SK-N-SH (cell line): ENCODE results near the gene NANOS2. TPM values are rescaled to one million over a fixed set of nuclear protein-coding genes. Genes with fewer than 3 reads are reported as not detected.

Experiments
- CTCF ChIA-PET: fragments of 300-600, 350-600 bp; formaldehyde crosslinking; extraction: SDS; loops from one replicate; lab custom pipeline; 2021; lab: Yijun Ruan, JAX
- POLR2A ChIA-PET: fragments of 350-600 bp; sonication (Branson Sonifier 250); formaldehyde crosslinking; extraction: SDS; loops from one replicate; lab custom pipeline; 2020; ENCODE audit warnings: antibody characterized with exemption, inconsistent platforms; lab: Yijun Ruan, JAX
- DNase-seq: peaks from one replicate; pipeline ENCODE4 v3.0.0; 2012
- H2AFZ ChIP-seq: fragments of 200-600 bp; sonication (generic); 2 replicates; pipeline ENCODE4 v1.8.1; 2016; ENCODE audit warnings: antibody characterized with exemption, mild to moderate bottlenecking, low read depth
- H3F3A ChIP-seq: fragments of 200-600 bp; sonication (generic); replicated peaks from 2 replicates; pipeline ENCODE3; 2016; ENCODE audit warnings: antibody characterized with exemption, mild to moderate bottlenecking; ENCODE audit not compliant: insufficient read depth
- H3K27ac ChIP-seq, 2 experiments: fragments of 200-500 bp in 1 of 2; fragments of 200-600 bp in 1 of 2; sonication (Bioruptor generic) in 1 of 2; sonication (generic), shearing (Covaris generic) in 1 of 2; 2 replicates each; pipeline versions ENCODE4 v1.5.1 to v1.6.1; 2014 to 2016; ENCODE audit warnings: low read depth in 2 of 2, inconsistent platforms in 1 of 2, low read length in 1 of 2, mild to moderate bottlenecking in 1 of 2, mixed read lengths in 1 of 2
- H3K27me3 ChIP-seq: fragments of 200-600 bp; sonication (generic), shearing (Covaris generic); 2 replicates; pipeline ENCODE4 v1.6.1; 2016; ENCODE audit warnings: mixed run types; ENCODE audit not compliant: insufficient read depth
- H3K36me3 ChIP-seq, 2 experiments: fragments of 200-500 bp in 1 of 2; fragments of 200-600 bp in 1 of 2; sonication (Bioruptor generic) in 1 of 2; sonication (generic) in 1 of 2; replicated peaks in 1 of 2; 2 replicates each; pipeline versions ENCODE3 to v1.5.1; 2014 to 2016; ENCODE audit warnings: low read length in 1 of 2, mild to moderate bottlenecking in 1 of 2; ENCODE audit not compliant: insufficient read depth in 2 of 2, control insufficient read depth in 1 of 2
- H3K4me1 ChIP-seq, 2 experiments: fragments of 200-500 bp in 1 of 2; fragments of 200-600 bp in 1 of 2; sonication (Bioruptor generic) in 1 of 2; sonication (generic), shearing (Covaris generic) in 1 of 2; 2 replicates each; pipeline versions ENCODE4 v1.5.1 to v1.6.1; 2014 to 2016; ENCODE audit warnings: low read depth in 1 of 2, low read length in 1 of 2, mixed run types in 1 of 2; ENCODE audit not compliant: insufficient read depth in 2 of 2, control insufficient read depth in 1 of 2
- H3K4me2 ChIP-seq: fragments of 200-600 bp; sonication (generic), shearing (Covaris generic); 2 replicates; pipeline ENCODE4 v1.6.1; 2017; ENCODE audit warnings: mixed run types
- H3K4me3 ChIP-seq, 2 experiments: fragments of 200-500 bp in 1 of 2; fragments of 200-600 bp in 1 of 2; sonication (Bioruptor generic) in 1 of 2; sonication (generic), shearing (Covaris generic) in 1 of 2; 2 replicates each; pipeline versions ENCODE4 v1.5.1 to v1.8.1; 2014 to 2016; ENCODE audit warnings: low read depth in 2 of 2, inconsistent platforms in 1 of 2, low read length in 1 of 2, mild to moderate bottlenecking in 1 of 2, mixed read lengths in 1 of 2, moderate library complexity in 1 of 2
- H3K79me2 ChIP-seq: fragments of 200-600 bp; sonication (generic); 2 replicates; pipeline ENCODE4 v1.8.1; 2017; ENCODE audit warnings: mild to moderate bottlenecking; ENCODE audit not compliant: insufficient read depth
- H3K9ac ChIP-seq: fragments of 200-600 bp; sonication (generic); 2 replicates; pipeline ENCODE4 v1.6.1; 2017; ENCODE audit warnings: mixed run types
- H3K9me2 ChIP-seq: fragments of 200-600 bp; sonication (generic); 2 replicates; pipeline ENCODE4 v1.6.1; 2017; ENCODE audit warnings: mixed run types
- H3K9me3 ChIP-seq: fragments of 200-600 bp; sonication (generic); 2 replicates; pipeline ENCODE4 v1.6.1; 2017; ENCODE audit warnings: mixed run types, mild to moderate bottlenecking, moderate library complexity
- H4K20me1 ChIP-seq: fragments of 200-600 bp; sonication (generic); 2 replicates; pipeline ENCODE4 v1.6.1; 2017; ENCODE audit warnings: mild to moderate bottlenecking, mixed run types; ENCODE audit not compliant: insufficient read depth
- CTCF ChIP-seq: fragments of 200-600 bp; sonication (generic); IDR thresholded peaks from 2 replicates; pipeline ENCODE4 v1.6.1; 2017; ENCODE audit warnings: antibody characterized with exemption, mild to moderate bottlenecking, moderate library complexity
- ELF1 ChIP-seq: IDR thresholded peaks from 2 replicates; pipeline ENCODE4 v1.4.0; 2012
- EP300 ChIP-seq, 2 experiments: IDR thresholded peaks; 2 replicates each; pipeline versions ENCODE4 v1.4.0 to v1.6.1; 2012; ENCODE audit warnings: borderline replicate concordance in 1 of 2, low read depth in 1 of 2, low read length in 1 of 2
- EZH2phosphoT487 ChIP-seq: fragments of 200-600 bp; sonication (generic); IDR thresholded peaks from 2 replicates; pipeline ENCODE4 v1.6.1; 2017; ENCODE audit warnings: low read depth, mixed run types, mild to moderate bottlenecking, antibody characterized with exemption, moderate library complexity, borderline replicate concordance
- FOXM1 ChIP-seq: IDR thresholded peaks from 2 replicates; pipeline ENCODE4 v1.4.0; 2012; ENCODE audit warnings: low read depth, mild to moderate bottlenecking
- IRF3 ChIP-seq: fragments of 150-350 bp; IDR thresholded peaks from 2 replicates; pipeline ENCODE4 v1.6.1; 2016; ENCODE audit warnings: mild to moderate bottlenecking, low read depth, low read length
- MAX ChIP-seq: IDR thresholded peaks from 2 replicates; pipeline ENCODE4 v1.4.0; 2012; ENCODE audit warnings: low read depth
- NFIC ChIP-seq: IDR thresholded peaks from 2 replicates; pipeline ENCODE4 v1.4.0; 2012; ENCODE audit warnings: borderline replicate concordance
- USF2 ChIP-seq: fragments of 150-350 bp; IDR thresholded peaks from 2 replicates; pipeline ENCODE4 v1.6.1; 2017; ENCODE audit warnings: antibody characterized with exemption, low read length, low read depth, borderline replicate concordance
- ZBTB33 ChIP-seq: IDR thresholded peaks from 2 replicates; pipeline ENCODE4 v1.4.0; 2012; ENCODE audit warnings: low read depth, borderline replicate concordance
- WGBS: methylation state at CpG from one replicate; pipeline ENCODE4 v1.1.6; 2017; ENCODE audit warnings: low lambda C conversion rate; 5-methylcytosine and 5-hydroxymethylcytosine counted together
- polyA plus RNA-seq, 3 experiments: library from polyadenylated mRNA; depleted of rRNA; stranded (reverse); fragments of >200 nt; gene quantifications; 2 replicates each; pipeline ENCODE4 v1.2.3, GENCODE V29; 2012

Gene NANOS2
- polyA plus RNA-seq, 1 of the 3 experiments (the other 2 are of a cell fraction): not detected

GRCh38 chr19:45906221-45906620 is 8.4 kb downstream of the NANOS2 start:
- POLR2A ChIA-PET: no interaction called here
- CTCF ChIA-PET: no interaction called here
- Histone ChIP-seq H3K4me2 (no peak overlapping the region), H3K79me2 (peaks cover 3% of the 10 kb centered on the region; the same call in 1 of the 2 replicates), H4K20me1 (no peaks in the 10 kb centered on the region), H3F3A (peaks cover 8% of the 10 kb centered on the region), H3K4me3 (no peak overlapping the region), H3K27me3 (no peaks in the 10 kb centered on the region), H3K36me3 (no peaks in the 10 kb centered on the region), H2AFZ (no peak overlapping the region), H3K9me2 (no peaks in the 10 kb centered on the region), H3K4me1 (peaks cover 0 to 3% of the 10 kb centered on the region in 2 experiments; a peak in 1 of 4 replicates), H3K9ac (no peak overlapping the region), H3K27ac (no peak overlapping the region), H3K9me3 (no peaks in the 10 kb centered on the region)
- no peak for DNase-seq
- 91% methylated on average over 3 of the region's 3 CpGs for WGBS
- TF ChIP-seq FOXM1: no peak
- no peak for TF ChIP-seq USF2
- no peak for TF ChIP-seq CTCF
- TF ChIP-seq EP300 (IDR thresholded peaks at IDR 0.05; ENCODE audit: borderline replicate concordance in 1 of 2, low read depth in 1 of 2, low read length in 1 of 2): no peak
- TF ChIP-seq NFIC: no peak

GRCh38 chr19:45905011-45905410 is 9.6 kb downstream of the NANOS2 start:
- Histone ChIP-seq H3F3A (peaks cover 13% of the 10 kb centered on the region), H3K4me3 (no peak overlapping the region), H3K9me2 (no peaks in the 10 kb centered on the region), H4K20me1 (no peaks in the 10 kb centered on the region), H3K4me1 (peaks cover 0 to 8% of the 10 kb centered on the region in 2 experiments; a peak in 1 of 4 replicates), H3K79me2 (peaks cover 5% of the 10 kb centered on the region; the same call in 1 of the 2 replicates), H3K4me2 (no peak overlapping the region), H3K36me3 (peaks cover 0 to 5% of the 10 kb centered on the region in 2 experiments), H3K9ac (no peak overlapping the region), H2AFZ (no peak overlapping the region), H3K27me3 (no peaks in the 10 kb centered on the region), H3K27ac (no peak overlapping the region), H3K9me3 (no peaks in the 10 kb centered on the region)
- TF ChIP-seq MAX: no peak
- no peak for TF ChIP-seq USF2
- TF ChIP-seq ZBTB33: no peak
- TF ChIP-seq ELF1: no peak
- TF ChIP-seq EZH2phosphoT487: no peak
- TF ChIP-seq IRF3: no peak
- DNase-seq: no peak
- WGBS: 85% methylated on average over 10 of the region's 10 CpGs
- CTCF ChIA-PET: interaction anchor here (0.7 kb wide), 1 partner anchor 107 kb away, joined by 3 read pairs; no protein-coding TSS in a partner anchor
- POLR2A ChIA-PET: no interaction called here
